Activated T-cell treated with anti-CD3 and anti-CD28 coated beads for 4 hours (primary cell): ENCODE data around the gene CEP85L.

Source experiments
- DNase-seq: peaks from one replicate; pipeline ENCODE4 v3.0.0-alpha.2; 2020

Gene CEP85L

GRCh38 chr6:118651282-118652050 lies at the start of gene CEP85L:
Gene CEP85L, minus strand, starts transcription at chr6:118651591. Its CDS starts 322 bp downstream, at chr6:118651269.
- peak; percentile 84 for DNase-seq

- DNase-seq, result no peak
Observed at GRCh38 chr6:118700531-118700930, 49.1 kb upstream of the CEP85L start.

- DNase-seq, result no peak
Observed at GRCh38 chr6:118697554-118697953, 46.2 kb upstream of the CEP85L start.

GRCh38 chr6:118696271-118696670 lies 44.9 kb upstream of the CEP85L start:
- no peak for DNase-seq

GRCh38 chr6:118693562-118693961 lies 42.2 kb upstream of the CEP85L start:
- DNase-seq, result no peak

- DNase-seq, result no peak
Observed at GRCh38 chr6:118685823-118686449, 34.5 kb upstream of the CEP85L start.

- no peak for DNase-seq
Observed at GRCh38 chr6:118683881-118684872, 32.8 kb upstream of the CEP85L start.

GRCh38 chr6:118680452-118681095 lies 29.2 kb upstream of the CEP85L start:
- DNase-seq, result no peak

- DNase-seq, result no peak
Observed at GRCh38 chr6:118679327-118679901, 28.0 kb upstream of the CEP85L start.

GRCh38 chr6:118678866-118679265 lies 27.5 kb upstream of the CEP85L start:
- DNase-seq, result no peak

GRCh38 chr6:118677193-118677592 lies 25.8 kb upstream of the CEP85L start:
- no peak for DNase-seq

- no peak for DNase-seq
Observed at GRCh38 chr6:118675225-118675624, 23.8 kb upstream of the CEP85L start.

GRCh38 chr6:118674772-118675171 lies 23.4 kb upstream of the CEP85L start:
- DNase-seq, result no peak

- DNase-seq, result no peak
Observed at GRCh38 chr6:118672678-118673077, 21.3 kb upstream of the CEP85L start.

GRCh38 chr6:118669561-118669960 lies 18.2 kb upstream of the CEP85L start:
- no peak for DNase-seq

- no peak for DNase-seq
Observed at GRCh38 chr6:118668761-118669385, 17.5 kb upstream of the CEP85L start.

- no peak for DNase-seq
Observed at GRCh38 chr6:118667988-118668387, 16.6 kb upstream of the CEP85L start.

GRCh38 chr6:118665011-118665410 lies 13.6 kb upstream of the CEP85L start:
- DNase-seq, result no peak

- DNase-seq, result no peak
Observed at GRCh38 chr6:118663993-118664985, 12.9 kb upstream of the CEP85L start.

- no peak for DNase-seq
Observed at GRCh38 chr6:118661831-118662230, 10.4 kb upstream of the CEP85L start.

GRCh38 chr6:118660218-118660569 lies 8.8 kb upstream of the CEP85L start:
- no peak for DNase-seq
